Peyer's patch (tissue), 4 donors: ENCODE results near the gene TTC4. TPM values are rescaled to one million over a fixed set of nuclear protein-coding genes. Genes with fewer than 3 reads are reported as not detected.

Experiments
- DNase-seq, 3 donors: peaks; one replicate each; pipeline ENCODE4 v3.0.0-alpha.2; 2017 to 2019
- H3K27ac ChIP-seq, 4 donors: fragments of 200-600 bp; sonication (generic); one replicate each; pipeline ENCODE4 v1.5.1; 2016 to 2019
- H3K27me3 ChIP-seq, 2 donors: fragments of 200-600 bp; sonication (generic); one replicate each; pipeline ENCODE4 v1.5.1; 2019
- H3K36me3 ChIP-seq, 3 donors: fragments of 200-600 bp; sonication (generic); one replicate each; pipeline ENCODE4 v1.5.1; 2016 to 2019
- H3K4me1 ChIP-seq, 4 donors: fragments of 200-600 bp; sonication (generic); one replicate each; pipeline ENCODE4 v1.5.1; 2016 to 2019
- H3K4me3 ChIP-seq, 4 donors: fragments of 200-600 bp; sonication (generic); 1 replicate in 3 of 4; 2 replicates in 1 of 4; pipeline ENCODE4 v1.5.1; 2016 to 2019; ENCODE audit warnings: mild to moderate bottlenecking in 1 of 4
- H3K9me3 ChIP-seq, 4 donors: fragments of 200-600 bp; sonication (generic); one replicate each; pipeline ENCODE4 v1.5.1; 2016 to 2019; ENCODE audit warnings: mild to moderate bottlenecking in 1 of 4
- CTCF ChIP-seq, 6 experiments: fragments of 450-650 bp in 4 of 6; fragments of 200-600 bp in 2 of 6; sonication (generic) in 1 of 6; IDR thresholded peaks; one replicate each; pipeline ENCODE4 v1.5.1; 2017 to 2019; ENCODE audit warnings: antibody characterized with exemption in 6 of 6, mild to moderate bottlenecking in 3 of 6, moderate library complexity in 1 of 6
- POLR2A ChIP-seq, 2 donors: fragments of 450-650 bp; IDR thresholded peaks; one replicate each; pipeline ENCODE4 v1.5.1; 2017; ENCODE audit warnings: antibody characterized with exemption in 2 of 2, mild to moderate bottlenecking in 2 of 2, moderate library complexity in 2 of 2
- total RNA-seq, 4 donors: library from RNA; depleted of rRNA; stranded (reverse); fragments of >200 nt; gene quantifications; one replicate each; pipeline ENCODE4 v1.1.0, GENCODE V29; 2016

TTC4 gene
- total RNA-seq, 4 donors from 2014 or later: 15.7 to 39.6 (median 30.3) TPM

- no peaks in the 10 kb centered on the region for H3K36me3 ChIP-seq
- H3K9me3 ChIP-seq: no peaks in the 10 kb centered on the region
- H3K4me1 ChIP-seq: no peaks in the 10 kb centered on the region
- no peak for TF ChIP-seq CTCF (IDR thresholded peaks at IDR 0.05)
- TF ChIP-seq POLR2A (IDR thresholded peaks at IDR 0.05): no peak
- no peak for DNase-seq
- H3K4me3 ChIP-seq: no peak overlapping the region
- H3K27ac ChIP-seq: no peak overlapping the region
- no peaks in the 10 kb centered on the region for H3K27me3 ChIP-seq
These were observed 17.8 kb upstream of the TTC4 start for GRCh38 chr1:54697896-54698295.

DNA sequence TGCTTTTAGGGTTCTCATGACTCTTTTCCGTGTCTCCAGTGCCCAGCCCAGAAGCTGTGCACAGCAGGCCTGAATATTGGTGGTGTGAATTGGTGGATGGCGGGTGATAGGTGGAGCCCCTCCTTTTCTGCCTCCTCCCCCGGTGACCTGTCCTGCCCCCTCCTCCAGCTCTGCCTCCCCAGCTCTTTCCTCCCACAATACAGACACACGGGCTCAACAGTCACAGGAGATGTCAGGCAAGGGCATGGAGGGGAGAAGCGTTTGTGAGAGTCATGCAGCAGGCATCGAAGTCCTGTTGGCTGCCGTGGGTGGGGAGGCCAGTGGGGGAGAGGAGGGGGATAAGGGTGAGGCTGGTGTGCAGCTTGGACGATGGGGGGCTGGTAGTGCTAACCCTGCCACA lies 17.3 kb upstream of the TTC4 start:
- Histone ChIP-seq H3K4me3 (no peak overlapping the region), H3K27me3 (no peaks in the 10 kb centered on the region), H3K4me1 (no peaks in the 10 kb centered on the region), H3K27ac (no peak overlapping the region), H3K36me3 (no peaks in the 10 kb centered on the region), H3K9me3 (no peaks in the 10 kb centered on the region)
- no peak for DNase-seq
- no peak for TF ChIP-seq POLR2A (IDR thresholded peaks at IDR 0.05)

- Histone ChIP-seq H3K36me3 (no peaks in the 10 kb centered on the region), H3K9me3 (no peaks in the 10 kb centered on the region), H3K4me3 (no peak overlapping the region), H3K4me1 (no peaks in the 10 kb centered on the region), H3K27me3 (no peaks in the 10 kb centered on the region), H3K27ac (no peak overlapping the region)
- DNase-seq: peak in 1 of 3 donors; percentile 23
- TF ChIP-seq CTCF (IDR thresholded peaks at IDR 0.05) (no peak), POLR2A (IDR thresholded peaks at IDR 0.05) (no peak)
These were observed 15.6 kb upstream of the TTC4 start for GRCh38 chr1:54699936-54700525.

- Histone ChIP-seq H3K4me3 (no peak overlapping the region), H3K36me3 (no peaks in the 10 kb centered on the region), H3K27me3 (no peaks in the 10 kb centered on the region), H3K4me1 (no peaks in the 10 kb centered on the region), H3K9me3 (no peaks in the 10 kb centered on the region), H3K27ac (no peak overlapping the region)
- no peak for TF ChIP-seq POLR2A (IDR thresholded peaks at IDR 0.05)
- no peak for TF ChIP-seq CTCF (IDR thresholded peaks at IDR 0.05)
- peak in 1 of 3 donors; percentile 4 for DNase-seq
These were observed 14.6 kb upstream of the TTC4 start for GRCh38 chr1:54701066-54701465.

DNA sequence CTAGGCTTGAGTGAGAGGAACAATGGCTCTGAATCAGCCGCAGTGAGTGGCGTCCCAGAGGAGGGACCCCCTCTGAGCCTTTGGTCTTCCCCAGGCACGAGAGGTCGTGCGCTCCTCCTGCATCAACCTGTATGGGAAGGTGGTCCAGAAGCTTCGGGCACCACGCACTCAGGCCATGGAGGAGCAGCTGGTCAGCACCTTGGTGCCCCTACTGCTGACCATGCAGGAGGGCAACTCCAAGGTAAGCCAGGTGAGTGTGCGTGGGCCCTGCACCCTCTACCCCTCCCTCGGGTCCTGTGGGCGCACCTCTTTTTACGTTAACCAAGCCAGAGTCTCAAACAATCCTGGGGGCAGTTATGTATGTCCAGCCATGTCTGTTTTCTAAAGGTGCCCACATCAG lies 13.7 kb upstream of the TTC4 start:
- Histone ChIP-seq H3K27ac (no peak overlapping the region), H3K4me3 (no peak overlapping the region), H3K9me3 (no peaks in the 10 kb centered on the region), H3K27me3 (no peaks in the 10 kb centered on the region), H3K36me3 (no peaks in the 10 kb centered on the region), H3K4me1 (no peaks in the 10 kb centered on the region)
- DNase-seq: peak in 1 of 3 donors; percentile 32
- no peak for TF ChIP-seq POLR2A (IDR thresholded peaks at IDR 0.05)
- TF ChIP-seq CTCF (IDR thresholded peaks at IDR 0.05): no peak

DNA sequence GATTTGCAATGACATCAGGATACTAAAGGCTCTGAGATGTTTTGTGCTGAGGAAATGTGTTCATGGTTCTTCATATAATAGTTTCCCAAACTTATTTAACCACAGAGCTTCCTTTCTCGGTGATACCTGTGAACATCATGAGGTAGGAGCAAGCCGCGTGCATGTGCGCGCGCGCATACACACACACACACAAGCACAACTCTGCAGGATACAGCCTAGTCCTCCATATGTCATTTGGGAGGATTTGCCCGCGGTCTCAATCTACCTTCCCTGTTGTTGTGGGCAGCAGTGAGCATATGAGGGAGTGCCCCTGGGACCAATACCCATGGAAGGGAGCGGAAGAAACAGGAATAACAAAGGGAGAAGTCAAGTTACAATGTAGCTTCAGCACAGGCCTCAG lies 12.2 kb upstream of the TTC4 start:
- Histone ChIP-seq H3K4me3 (no peak overlapping the region), H3K27ac (no peak overlapping the region), H3K27me3 (no peaks in the 10 kb centered on the region), H3K9me3 (no peaks in the 10 kb centered on the region), H3K4me1 (no peaks in the 10 kb centered on the region), H3K36me3 (no peaks in the 10 kb centered on the region)
- no peak for DNase-seq
- no peak for TF ChIP-seq CTCF (IDR thresholded peaks at IDR 0.05)
- no peak for TF ChIP-seq POLR2A (IDR thresholded peaks at IDR 0.05)
